AG10803 (cell line): ENCODE results near the gene HAGH.
A peak's percentile ranks its signal among the peaks of the same experiment; 100 is the strongest.

Experiments
- DNase-seq: peaks from one replicate; pipeline ENCODE4 v3.0.0; 2010; ENCODE audit warnings: low read depth
- H3K4me3 ChIP-seq: 2 replicates; pipeline ENCODE4 v1.5.1; 2011; ENCODE audit warnings: mild to moderate bottlenecking, low read length, control low read depth
- TF ChIP-seq, protein P1 (sequence below): conservative IDR thresholded peaks from 2 replicates; pipeline ENCODE4 v1.5.1; 2011; ENCODE audit warnings: mild to moderate bottlenecking, low read length, control low read depth, inconsistent platforms

HAGH gene

DNA sequence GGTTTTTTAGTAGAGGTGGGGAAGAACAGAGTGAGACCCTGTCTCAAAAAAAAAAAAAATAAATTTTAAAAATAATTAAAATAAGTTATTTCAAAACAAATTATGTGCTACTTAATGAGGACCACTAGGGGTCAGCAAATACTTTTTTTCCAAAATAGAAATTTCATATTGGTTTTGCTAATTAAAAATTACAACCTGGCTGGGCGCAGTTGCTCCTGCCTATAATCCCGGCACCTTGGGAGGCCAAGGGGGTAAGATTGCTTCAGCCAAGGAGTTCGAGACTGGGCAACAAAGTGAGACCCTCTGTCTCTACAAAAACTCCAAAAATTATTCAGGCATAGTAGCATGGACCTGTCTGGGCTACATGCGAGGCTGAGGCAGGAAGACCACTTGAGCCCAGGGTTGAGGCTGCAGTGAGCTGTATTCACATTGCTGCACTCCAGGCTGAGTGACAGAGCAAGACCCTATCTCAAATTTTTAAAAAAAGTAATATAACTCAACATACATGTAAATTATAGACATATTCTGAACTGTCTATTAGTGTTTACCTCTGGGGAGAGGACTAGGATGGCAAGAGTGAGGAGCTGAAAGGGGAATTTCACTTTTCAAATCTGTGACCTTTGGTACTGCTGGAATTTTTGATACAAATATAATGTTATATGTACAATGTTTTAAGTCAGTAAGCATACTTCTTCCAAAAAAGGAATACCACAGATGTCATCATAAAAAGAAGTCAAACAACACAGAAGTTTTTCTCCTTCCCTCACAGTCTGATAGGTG, 37.2 kb upstream of the HAGH start:
- DNase-seq: peak; percentile 53
- no peak overlapping the region for H3K4me3 ChIP-seq
- TF ChIP-seq, protein P1, sequence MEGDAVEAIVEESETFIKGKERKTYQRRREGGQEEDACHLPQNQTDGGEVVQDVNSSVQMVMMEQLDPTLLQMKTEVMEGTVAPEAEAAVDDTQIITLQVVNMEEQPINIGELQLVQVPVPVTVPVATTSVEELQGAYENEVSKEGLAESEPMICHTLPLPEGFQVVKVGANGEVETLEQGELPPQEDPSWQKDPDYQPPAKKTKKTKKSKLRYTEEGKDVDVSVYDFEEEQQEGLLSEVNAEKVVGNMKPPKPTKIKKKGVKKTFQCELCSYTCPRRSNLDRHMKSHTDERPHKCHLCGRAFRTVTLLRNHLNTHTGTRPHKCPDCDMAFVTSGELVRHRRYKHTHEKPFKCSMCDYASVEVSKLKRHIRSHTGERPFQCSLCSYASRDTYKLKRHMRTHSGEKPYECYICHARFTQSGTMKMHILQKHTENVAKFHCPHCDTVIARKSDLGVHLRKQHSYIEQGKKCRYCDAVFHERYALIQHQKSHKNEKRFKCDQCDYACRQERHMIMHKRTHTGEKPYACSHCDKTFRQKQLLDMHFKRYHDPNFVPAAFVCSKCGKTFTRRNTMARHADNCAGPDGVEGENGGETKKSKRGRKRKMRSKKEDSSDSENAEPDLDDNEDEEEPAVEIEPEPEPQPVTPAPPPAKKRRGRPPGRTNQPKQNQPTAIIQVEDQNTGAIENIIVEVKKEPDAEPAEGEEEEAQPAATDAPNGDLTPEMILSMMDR: peak; percentile 59

DNA sequence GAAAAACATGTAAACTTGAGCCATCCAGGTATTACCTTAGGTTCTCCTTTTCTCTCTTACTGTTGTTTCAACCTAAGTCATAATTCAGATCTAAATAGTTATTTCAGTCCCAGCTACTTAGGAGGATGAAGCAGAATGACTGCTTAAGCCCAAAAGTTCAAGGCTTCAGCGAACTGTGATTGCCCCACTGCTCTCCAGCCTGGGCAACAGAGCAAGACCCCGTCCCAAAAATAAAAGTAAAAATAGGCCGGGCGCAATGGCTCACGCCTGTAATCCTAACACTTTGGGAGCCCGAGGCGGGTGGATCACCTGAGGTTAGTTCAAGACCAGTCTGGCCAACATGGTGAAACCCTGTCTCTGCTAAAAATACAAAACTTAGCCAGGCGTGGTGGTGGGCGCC, 35.8 kb upstream of the HAGH start:
- TF ChIP-seq, protein P1: no peak
- DNase-seq: no peak
- no peak overlapping the region for H3K4me3 ChIP-seq

DNA sequence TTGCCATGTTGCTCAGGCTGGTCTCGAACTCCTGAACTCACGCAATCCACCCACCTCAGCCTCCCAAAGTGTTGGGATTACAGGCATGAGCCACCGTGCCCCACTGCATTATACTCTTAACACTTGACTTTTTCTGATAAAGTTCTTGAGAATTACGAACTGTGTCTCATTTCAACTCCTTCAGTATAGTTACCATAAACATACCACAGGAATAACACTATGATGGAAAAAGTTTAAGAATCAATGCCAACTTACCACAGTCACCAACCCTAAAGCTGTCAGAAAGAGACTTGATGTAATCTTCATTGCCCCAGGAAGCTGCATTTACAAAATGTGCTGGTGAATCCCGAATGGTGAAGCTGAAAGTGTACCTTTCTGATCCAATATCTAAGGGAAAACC, 35.1 kb upstream of the HAGH start:
- TF ChIP-seq, protein P1: no peak
- DNase-seq: no peak

DNA sequence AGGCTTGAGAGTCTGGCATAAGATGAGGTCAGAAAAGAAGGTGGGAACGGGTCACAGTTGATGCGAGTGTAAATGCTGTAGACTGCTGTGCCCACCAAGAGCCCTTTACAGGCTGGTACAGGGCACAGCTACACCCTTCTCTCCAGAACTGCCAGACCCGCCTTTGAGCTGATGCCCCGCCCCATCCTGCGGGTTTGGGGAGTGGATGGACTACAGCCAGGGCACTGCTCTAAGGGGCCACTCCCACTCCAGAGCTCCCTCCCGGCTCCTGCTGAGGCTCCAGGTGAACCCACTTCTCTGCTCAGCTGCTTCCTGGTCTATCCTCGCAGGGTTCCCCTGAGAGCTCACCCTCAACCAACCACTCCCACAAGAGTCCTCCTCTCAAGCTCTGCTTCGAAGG, 33.0 kb upstream of the HAGH start:
- TF ChIP-seq, protein P1: no peak
- no peak overlapping the region for H3K4me3 ChIP-seq
- no peak for DNase-seq

More for the DNA sequence above, 35.1 kb upstream of the HAGH start:
- no peak overlapping the region for H3K4me3 ChIP-seq

- TF ChIP-seq, protein P1: no peak
- no peak overlapping the region for H3K4me3 ChIP-seq
- no peak for DNase-seq
These were observed 31.7 kb upstream of the HAGH start for GRCh38 chr16:1858189-1858865.

DNA sequence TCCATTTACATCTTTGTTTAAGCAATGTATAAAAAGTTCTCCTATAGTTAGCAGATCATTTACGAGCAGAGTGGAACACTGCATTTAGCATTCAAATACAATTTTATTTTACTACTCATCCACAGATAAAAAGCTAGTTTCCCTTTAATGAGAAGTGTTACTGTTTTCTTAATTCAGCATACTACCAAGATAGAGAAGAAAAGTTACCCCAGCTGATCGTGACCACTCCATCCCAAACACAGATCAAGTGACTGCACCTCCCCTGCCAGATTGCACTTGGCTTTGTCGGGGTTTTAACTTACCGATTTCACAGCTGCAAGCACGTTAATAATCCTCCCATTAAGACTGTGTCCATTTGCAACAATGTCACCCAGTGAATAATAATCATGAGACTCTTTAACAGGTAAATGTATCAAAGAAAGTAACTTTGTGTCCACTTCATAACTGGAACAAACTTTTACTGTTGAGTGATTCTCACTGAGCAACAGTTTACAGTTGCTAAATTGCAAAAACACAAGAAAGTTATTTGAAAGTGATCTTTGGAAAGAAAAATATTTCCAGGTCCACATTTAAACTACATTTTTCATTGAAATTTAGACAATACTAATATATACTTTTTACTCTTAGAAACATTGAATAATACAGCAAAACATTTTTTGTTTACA, 30.9 kb upstream of the HAGH start:
- no peak overlapping the region for H3K4me3 ChIP-seq
- TF ChIP-seq, protein P1: no peak
- no peak for DNase-seq

GRCh38 chr16:1851793-1852192, 25.2 kb upstream of the HAGH start:
- no peak for DNase-seq
- no peak overlapping the region for H3K4me3 ChIP-seq
- TF ChIP-seq, protein P1: no peak
